HG03460 (cell line): ENCODE measurements around the gene PC.
"Not testable (repeated sequence)": the region's sequence is repeated elsewhere in the genome, so short reads cannot be mapped to it uniquely, and the experiment has no call there.

ENCODE experiments used
- ATAC-seq: cut with Tn5 transposase; IDR thresholded peaks from one replicate; pipeline ENCODE4 v1.9.1; 2021; ENCODE audit not compliant: unreplicated experiment

Gene PC

GRCh38 chr11:66800720-66801428 lies 157.3 kb downstream of the PC start:
- ATAC-seq, result no peak

GRCh38 chr11:66799815-66800214 lies 158.4 kb downstream of the PC start:
- ATAC-seq, result not testable (repeated sequence)
